ENCODE data around the gene RPTOR. TPM values are rescaled to one million over a fixed set of nuclear protein-coding genes. Genes with fewer than 3 reads are reported as not detected.

The RPTOR gene
- total RNA-seq, 1 experiment from 2014 or later, result 25.1 TPM

DNA sequence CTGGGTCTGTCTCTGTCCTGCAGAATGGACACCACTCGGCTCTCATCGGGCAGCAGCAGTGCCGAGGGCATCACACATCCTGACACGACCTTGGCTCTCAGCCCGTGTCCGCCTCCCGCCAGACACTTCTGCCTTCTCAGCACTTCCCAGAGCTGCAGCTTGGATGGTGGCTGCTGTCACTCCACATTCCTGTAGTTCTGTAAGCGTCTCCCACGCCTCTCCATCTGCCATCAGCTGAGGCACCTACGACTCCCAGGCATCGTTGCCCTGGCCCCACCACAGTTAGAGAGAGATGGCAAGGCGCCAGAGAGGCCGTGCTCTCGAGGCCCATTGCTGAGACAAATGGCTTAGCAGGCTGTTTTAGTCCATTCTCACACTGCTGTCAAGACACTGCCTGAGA is 251.1 kb downstream of the RPTOR start:
- Histone ChIP-seq H3K18ac (ENCODE audit: insufficient read length, low read depth, low read length) (no peak overlapping the region), H4K91ac (ENCODE audit: insufficient read length, low read depth, low read length) (no peak overlapping the region), H3K4me2 (ENCODE audit: insufficient read depth, insufficient read length, low read length) (no peak overlapping the region), H4K5ac (ENCODE audit: insufficient read length, low read depth, low read length) (no peak overlapping the region), H3K79me2 (ENCODE audit: insufficient read depth, low read length) (no peaks in the 10 kb centered on the region), H3K27me3 (ENCODE audit: insufficient read depth, low read length) (no peaks in the 10 kb centered on the region), H3K56ac (ENCODE audit: insufficient read length, low read depth, low read length) (no peak overlapping the region), H2BK20ac (ENCODE audit: low read depth, low read length, poor library complexity, severe bottlenecking) (no peak overlapping the region), H3K9ac (ENCODE audit: extremely low read depth, insufficient read length, low read length) (no peak overlapping the region), H3K4me1 (ENCODE audit: insufficient read depth, low read length) (no peaks in the 10 kb centered on the region), H3K23me2 (ENCODE audit: insufficient read length, low read depth, low read length, poor library complexity, severe bottlenecking) (no peaks in the 10 kb centered on the region), H3K14ac (ENCODE audit: insufficient read depth, low read length) (no peak overlapping the region), H3T11ph (ENCODE audit: low read length) (no peak overlapping the region), H2BK15ac (ENCODE audit: low read depth, low read length) (no peak overlapping the region), H4K20me1 (ENCODE audit: control insufficient read depth, insufficient read depth, insufficient read length) (no peaks in the 10 kb centered on the region), H3K79me1 (ENCODE audit: insufficient read depth, low read depth, low read length, poor library complexity, severe bottlenecking) (no peaks in the 10 kb centered on the region), H2AFZ (ENCODE audit: low read length) (no peak overlapping the region), H3K27ac (ENCODE audit: insufficient read length, low read depth, low read length) (no peak overlapping the region), H3K4ac (ENCODE audit: low read depth, low read length) (no peak overlapping the region), H2BK5ac (ENCODE audit: insufficient read length, low read length) (no peak overlapping the region), H2BK120ac (ENCODE audit: low read depth, low read length, poor library complexity, severe bottlenecking) (no peak overlapping the region), H3K23ac (ENCODE audit: insufficient read length, low read depth, low read length) (no peak overlapping the region), H2AK5ac (ENCODE audit: insufficient read length, low read length) (no peak overlapping the region), H2BK12ac (ENCODE audit: insufficient read length, low read depth, low read length) (no peak overlapping the region), H3K9me3 (ENCODE audit: control insufficient read depth, low read depth, low read length) (no peaks in the 10 kb centered on the region), H4K8ac (replicated peaks; ENCODE audit: insufficient read length, low read depth, low read length) (no peak overlapping the region)
- DNase-seq, result no peak
- 0 out of 5 replicates have a peak, but pooled peaks cover 0 to 2% of the 10 kb centered on the region in 2 experiments for H3K9me3 Mint-ChIP-seq
- H3K27me3 Mint-ChIP-seq (ENCODE audit: low read depth), result no peaks in the 10 kb centered on the region
- H3K27ac Mint-ChIP-seq, result no peak overlapping the region
- TF ChIP-seq, protein P1, sequence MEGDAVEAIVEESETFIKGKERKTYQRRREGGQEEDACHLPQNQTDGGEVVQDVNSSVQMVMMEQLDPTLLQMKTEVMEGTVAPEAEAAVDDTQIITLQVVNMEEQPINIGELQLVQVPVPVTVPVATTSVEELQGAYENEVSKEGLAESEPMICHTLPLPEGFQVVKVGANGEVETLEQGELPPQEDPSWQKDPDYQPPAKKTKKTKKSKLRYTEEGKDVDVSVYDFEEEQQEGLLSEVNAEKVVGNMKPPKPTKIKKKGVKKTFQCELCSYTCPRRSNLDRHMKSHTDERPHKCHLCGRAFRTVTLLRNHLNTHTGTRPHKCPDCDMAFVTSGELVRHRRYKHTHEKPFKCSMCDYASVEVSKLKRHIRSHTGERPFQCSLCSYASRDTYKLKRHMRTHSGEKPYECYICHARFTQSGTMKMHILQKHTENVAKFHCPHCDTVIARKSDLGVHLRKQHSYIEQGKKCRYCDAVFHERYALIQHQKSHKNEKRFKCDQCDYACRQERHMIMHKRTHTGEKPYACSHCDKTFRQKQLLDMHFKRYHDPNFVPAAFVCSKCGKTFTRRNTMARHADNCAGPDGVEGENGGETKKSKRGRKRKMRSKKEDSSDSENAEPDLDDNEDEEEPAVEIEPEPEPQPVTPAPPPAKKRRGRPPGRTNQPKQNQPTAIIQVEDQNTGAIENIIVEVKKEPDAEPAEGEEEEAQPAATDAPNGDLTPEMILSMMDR (conservative IDR thresholded peaks at IDR 0.05), result no peak
- no peak overlapping the region for H3K4me3 Mint-ChIP-seq
- H3K4me1 Mint-ChIP-seq, result peaks cover 0 to 18% of the 10 kb centered on the region in 2 experiments; a peak in 2 of 4 replicates
- WGBS (ENCODE audit: extremely low coverage, insufficient read length, low lambda C conversion rate), result no CpG with 5 or more reads among the region's 14 CpGs
- H3K36me3 Mint-ChIP-seq (ENCODE audit: insufficient read depth in 1 of 3, low read depth in 3 of 3), result peaks cover 10 to 13% (median 10%) of the 10 kb centered on the region in 3 experiments; a peak in 5 of 7 replicates

All from H9 (cell line).